GM11168 (cell line): ENCODE results near the gene IGF2BP1.
"Not testable (repeated sequence)": the region's sequence is repeated elsewhere in the genome, so short reads cannot be mapped to it uniquely, and the experiment has no call there.

Source experiments
- in situ Hi-C: fragments of 300-500 bp; cut with MboI; formaldehyde crosslinking; loops from one replicate; pipeline ENCODE4 v1.12.0; 2022; ENCODE audit warnings: low sequenced_read_pairs; ENCODE audit not compliant: unreplicated experiment

The IGF2BP1 gene

GRCh38 chr17:49049265-49049664, 52.1 kb downstream of the IGF2BP1 start:
- in situ Hi-C loops = no loop called here

- in situ Hi-C loops = no loop called here
These were observed 53.4 kb downstream of the IGF2BP1 start for GRCh38 chr17:49050611-49051010.

DNA sequence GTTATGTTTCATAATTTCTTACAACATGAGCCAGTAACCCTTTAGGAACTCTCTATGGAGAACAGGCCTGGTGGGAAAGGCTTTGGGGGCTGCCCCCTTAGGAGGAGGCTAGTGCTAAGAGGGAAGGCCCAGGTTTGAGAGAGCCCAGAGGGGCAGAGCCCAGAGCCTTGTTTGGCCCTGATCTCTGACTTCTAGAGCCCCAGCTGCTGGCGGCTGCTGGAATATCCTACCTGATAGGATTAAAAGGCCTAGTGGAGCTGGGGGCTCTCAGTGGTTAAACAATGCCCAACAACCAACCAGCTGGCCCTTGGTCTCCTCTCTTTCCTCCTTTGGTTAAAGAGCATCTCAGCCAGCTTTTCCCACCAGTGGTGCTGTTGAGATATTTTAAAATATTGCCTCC, 54.1 kb downstream of the IGF2BP1 start:
- in situ Hi-C loops = no loop called here

DNA sequence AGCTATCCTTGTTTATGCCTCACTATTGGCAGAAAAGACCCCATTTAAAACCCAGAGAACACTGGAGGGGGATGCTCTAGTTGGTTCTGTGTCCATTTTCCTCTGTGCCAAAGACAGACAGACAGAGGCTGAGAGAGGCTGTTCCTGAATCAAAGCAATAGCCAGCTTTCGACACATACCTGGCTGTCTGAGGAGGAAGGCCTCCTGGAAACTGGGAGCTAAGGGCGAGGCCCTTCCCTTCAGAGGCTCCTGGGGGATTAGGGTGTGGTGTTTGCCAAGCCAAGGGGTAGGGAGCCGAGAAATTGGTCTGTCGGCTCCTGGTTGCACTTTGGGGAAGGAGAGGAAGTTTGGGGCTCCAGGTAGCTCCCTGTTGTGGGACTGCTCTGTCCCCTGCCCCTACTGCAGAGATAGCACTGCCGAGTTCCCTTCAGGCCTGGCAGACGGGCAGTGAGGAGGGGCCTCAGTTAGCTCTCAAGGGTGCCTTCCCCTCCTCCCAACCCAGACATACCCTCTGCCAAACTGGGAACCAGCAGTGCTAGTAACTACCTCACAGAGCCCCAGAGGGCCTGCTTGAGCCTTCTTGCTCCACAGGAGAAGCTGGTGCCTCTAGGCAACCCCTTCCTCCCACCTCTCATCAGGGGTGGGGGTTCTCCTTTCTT, 56.1 kb downstream of the IGF2BP1 start:
- in situ Hi-C loops = no loop called here

GRCh38 chr17:49054342-49055092, 57.3 kb downstream of the IGF2BP1 start:
- in situ Hi-C loops = no loop called here

- in situ Hi-C loops = no loop called here
These were observed 58.2 kb downstream of the IGF2BP1 start for GRCh38 chr17:49055181-49055927.

GRCh38 chr17:49061524-49061943, 64.3 kb downstream of the IGF2BP1 start:
- in situ Hi-C loops = no loop called here

DNA sequence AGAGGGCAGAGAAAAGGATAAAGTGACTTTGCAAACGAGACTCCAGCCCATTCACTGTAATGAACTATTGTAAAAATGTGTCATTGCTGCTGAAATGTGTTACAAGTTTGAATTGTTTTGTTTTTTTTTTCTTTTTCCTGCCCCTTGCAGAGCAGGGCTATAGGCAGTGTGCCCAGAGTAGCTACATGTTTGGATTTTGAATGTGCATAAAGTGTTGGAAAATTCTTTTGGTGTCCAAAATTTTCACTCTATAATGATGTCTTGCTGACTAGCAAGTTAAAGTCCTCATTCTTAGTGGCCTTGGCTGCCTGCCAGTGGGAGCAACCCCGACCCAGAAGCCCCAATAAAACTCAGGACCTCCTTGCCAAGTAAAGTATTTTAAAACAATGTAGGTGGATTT, 66.5 kb downstream of the IGF2BP1 start:
- in situ Hi-C loops = no loop called here

- in situ Hi-C loops = no loop called here
These were observed 70.0 kb downstream of the IGF2BP1 start for GRCh38 chr17:49067163-49067562.

DNA sequence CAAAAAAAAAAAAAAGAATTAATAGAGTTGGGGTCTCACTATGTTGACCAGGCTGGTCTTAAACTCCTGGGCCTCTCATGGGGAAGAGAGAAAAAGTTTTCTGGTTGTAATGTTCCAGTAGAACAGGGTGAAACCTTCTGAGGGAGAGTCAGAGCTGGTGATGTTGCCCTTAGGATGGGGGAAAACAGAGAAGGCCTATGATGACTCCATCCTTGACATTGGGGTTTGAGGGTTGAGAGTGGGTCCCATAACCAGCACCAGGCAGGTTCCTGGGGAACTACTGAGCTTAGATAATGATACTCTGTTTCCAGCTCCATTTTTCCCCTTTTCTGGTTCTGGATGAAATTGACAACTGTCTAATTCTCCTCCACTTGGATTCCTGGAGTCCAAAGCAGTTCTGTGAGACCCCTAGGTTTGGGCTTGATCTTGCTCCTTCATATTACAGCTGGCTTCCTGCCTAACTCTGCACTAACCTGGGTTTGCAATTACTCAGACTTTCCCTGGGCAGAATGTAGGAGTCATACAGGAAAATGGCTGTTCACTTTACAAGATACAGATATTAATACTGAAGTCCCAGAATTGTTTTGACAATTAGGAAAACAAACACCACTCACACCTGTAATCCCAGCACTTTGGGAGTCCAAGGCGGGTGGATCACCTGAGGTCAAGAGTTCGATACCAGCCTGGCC, 72.5 kb downstream of the IGF2BP1 start:
- in situ Hi-C loops = no loop called here

GRCh38 chr17:49071106-49071505, 73.9 kb downstream of the IGF2BP1 start:
- in situ Hi-C loops = no loop called here

DNA sequence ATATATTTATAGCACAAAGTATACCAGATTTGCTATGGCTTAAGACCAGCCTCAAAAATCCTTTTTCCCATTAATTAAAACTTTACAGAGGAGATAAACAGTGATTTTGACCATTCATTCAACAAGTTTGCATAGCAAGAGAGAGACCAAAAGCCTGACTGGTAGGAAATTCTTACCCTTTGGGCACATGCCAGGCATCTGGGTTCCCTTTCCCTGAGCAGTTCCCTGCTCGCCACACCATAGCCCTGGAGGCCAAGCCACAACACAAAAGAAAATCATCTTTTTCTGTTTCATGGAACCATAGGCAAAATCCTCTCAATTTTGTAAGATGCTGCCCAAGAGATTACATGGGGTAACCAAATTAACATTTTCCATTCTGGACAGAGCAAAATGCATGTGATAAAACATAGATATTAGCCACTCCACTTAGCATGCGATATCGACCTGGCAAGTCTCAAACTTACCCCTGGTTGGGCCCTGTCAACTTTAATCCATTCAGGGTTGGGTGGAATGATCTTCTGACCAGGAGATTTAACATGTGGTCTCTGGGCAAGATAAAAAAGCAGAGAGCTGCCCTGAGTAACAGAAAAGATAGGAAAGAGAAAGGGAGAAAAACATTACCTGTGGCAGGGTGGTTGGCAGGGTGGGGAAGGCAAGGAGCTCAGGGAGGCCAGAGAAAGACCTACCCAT, 77.8 kb downstream of the IGF2BP1 start:
- in situ Hi-C loops = no loop called here

- in situ Hi-C loops = no loop called here
These were observed 79.6 kb downstream of the IGF2BP1 start for GRCh38 chr17:49076573-49077384.

GRCh38 chr17:49078248-49078647, 81.1 kb downstream of the IGF2BP1 start:
- in situ Hi-C loops = no loop called here

DNA sequence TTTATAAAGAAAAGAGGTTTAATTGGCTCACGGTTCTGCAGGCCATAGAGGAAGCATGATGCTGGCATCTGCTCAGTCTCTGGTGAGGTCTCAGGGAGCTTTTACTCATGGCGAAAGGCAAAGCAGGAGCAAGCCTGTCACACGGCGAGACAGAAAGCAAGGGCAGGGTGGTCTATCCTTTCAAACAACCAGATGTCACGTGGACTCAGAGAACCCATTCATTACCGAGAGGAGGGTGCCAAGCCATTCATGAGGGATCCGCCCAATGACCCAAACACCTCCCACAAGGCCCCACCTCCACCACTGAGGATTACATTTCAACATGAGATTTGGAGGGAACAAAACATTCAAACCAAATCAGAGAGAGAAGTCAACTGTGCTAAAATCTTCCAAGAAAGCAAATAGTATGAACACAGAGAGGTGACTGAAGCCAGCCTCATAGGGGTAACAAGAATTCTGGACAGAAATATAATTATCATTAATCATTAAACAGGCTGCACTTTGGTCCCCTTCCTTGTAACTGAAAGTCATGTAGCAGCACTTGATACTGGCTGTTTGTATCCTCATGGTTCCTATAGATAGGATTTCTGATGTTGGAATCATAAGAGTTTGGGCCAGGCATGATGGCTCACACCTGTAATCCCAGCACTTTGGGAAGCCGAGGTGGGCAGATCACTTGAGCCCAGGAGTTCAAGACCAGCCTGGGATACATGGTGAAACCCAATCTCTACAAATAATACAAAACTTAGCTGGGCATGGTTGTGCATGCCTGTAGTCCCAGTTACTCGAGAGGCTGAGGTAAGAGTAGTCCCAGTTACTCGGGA, 82.9 kb downstream of the IGF2BP1 start:
- in situ Hi-C loops = no loop called here

- in situ Hi-C loops = no loop called here
These were observed 85.0 kb downstream of the IGF2BP1 start for GRCh38 chr17:49082231-49082630.

- in situ Hi-C loops = not testable (repeated sequence)
These were observed 87.9 kb downstream of the IGF2BP1 start for GRCh38 chr17:49085046-49085445.

DNA sequence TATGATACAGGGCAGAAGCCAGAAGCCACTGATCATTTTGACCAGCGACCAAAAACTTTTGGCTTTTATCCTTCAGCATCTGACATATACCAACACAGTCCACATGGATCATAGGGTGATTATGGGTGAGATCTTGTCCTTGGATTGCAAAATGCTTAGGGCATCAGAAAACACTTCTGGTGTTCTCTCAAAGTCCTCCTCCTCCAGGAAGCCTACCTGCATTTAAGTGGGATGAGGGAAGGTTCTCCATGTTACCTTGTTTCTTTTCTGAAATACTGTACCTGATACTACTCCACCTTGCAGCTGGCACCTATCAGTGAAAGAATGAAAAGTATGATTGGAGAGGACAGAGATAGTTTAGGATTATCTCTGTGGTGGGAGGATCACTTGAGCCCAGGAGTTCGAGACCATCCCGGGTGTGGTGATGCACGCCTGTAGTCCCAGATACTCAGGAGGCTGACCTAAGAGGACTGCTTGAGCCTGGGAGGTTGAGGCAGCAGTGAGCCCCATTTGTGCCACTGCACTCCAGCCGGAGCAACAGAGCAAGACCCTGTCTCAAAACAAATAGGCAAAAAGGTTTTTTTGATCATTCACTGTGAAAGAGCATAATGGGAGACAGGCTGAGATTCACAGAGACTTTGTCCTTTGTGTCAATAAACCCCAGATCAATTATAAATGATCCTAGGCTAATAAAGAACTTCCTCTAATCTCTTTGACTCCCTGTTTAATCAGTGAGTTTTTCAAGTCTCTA, 88.6 kb downstream of the IGF2BP1 start:
- in situ Hi-C loops = no loop called here
